Measurements from ENCODE around the gene TMC1.

Gene TMC1

GRCh38 chr9:72618811-72619210 is 97.4 kb downstream of the TMC1 start:
- DNase-seq, result no peak

- no peak for DNase-seq
These were observed 100.8 kb downstream of the TMC1 start for GRCh38 chr9:72622186-72622585.

- no peak for DNase-seq
These were observed 101.7 kb downstream of the TMC1 start for GRCh38 chr9:72623156-72623555.

GRCh38 chr9:72627147-72627546 is 105.7 kb downstream of the TMC1 start:
- DNase-seq, result no peak

- no peak for DNase-seq
These were observed 106.6 kb downstream of the TMC1 start for GRCh38 chr9:72627956-72628540.

GRCh38 chr9:72633966-72634365 is 112.6 kb downstream of the TMC1 start:
- no peak for DNase-seq

GRCh38 chr9:72635197-72635596 is 113.8 kb downstream of the TMC1 start:
- no peak for DNase-seq

GRCh38 chr9:72636621-72637020 is 115.2 kb downstream of the TMC1 start:
- DNase-seq, result no peak

GRCh38 chr9:72643651-72644050 is 122.2 kb downstream of the TMC1 start:
- DNase-seq, result no peak

- DNase-seq, result no peak
These were observed 124.7 kb downstream of the TMC1 start for GRCh38 chr9:72646061-72646460.

- no peak for DNase-seq
These were observed 127.1 kb downstream of the TMC1 start for GRCh38 chr9:72648324-72649126.

GRCh38 chr9:72649127-72649442 is 127.7 kb downstream of the TMC1 start:
- no peak for DNase-seq

- no peak for DNase-seq
These were observed 128.8 kb downstream of the TMC1 start for GRCh38 chr9:72650206-72650605.

GRCh38 chr9:72656021-72656420 is 134.6 kb downstream of the TMC1 start:
- DNase-seq, result no peak

GRCh38 chr9:72657023-72657422 is 135.6 kb downstream of the TMC1 start:
- no peak for DNase-seq

GRCh38 chr9:72658703-72659102 is 137.3 kb downstream of the TMC1 start:
- no peak for DNase-seq

- DNase-seq, result no peak
These were observed 140.2 kb downstream of the TMC1 start for GRCh38 chr9:72661401-72662135.

GRCh38 chr9:72665421-72665820 is 144.0 kb downstream of the TMC1 start:
- no peak for DNase-seq

- no peak for DNase-seq
These were observed 145.8 kb downstream of the TMC1 start for GRCh38 chr9:72667181-72667580.

- DNase-seq, result no peak
These were observed 153.6 kb downstream of the TMC1 start for GRCh38 chr9:72674961-72675360.

GRCh38 chr9:72675586-72675985 is 154.2 kb downstream of the TMC1 start:
- DNase-seq, result no peak

GRCh38 chr9:72680593-72681282 is 159.3 kb downstream of the TMC1 start:
- DNase-seq, result no peak

GRCh38 chr9:72681283-72681630 is 159.8 kb downstream of the TMC1 start:
- no peak for DNase-seq

- DNase-seq, result no peak
These were observed 163.2 kb downstream of the TMC1 start for GRCh38 chr9:72684615-72685014.
